ENCODE measurements around the gene RTTN.

GRCh38 chr18:70234667-70235459 is 29.4 kb upstream of the RTTN start:
- TF ChIP-seq POLR2AphosphoS5 (IDR thresholded peaks at IDR 0.05; ENCODE audit: insufficient read depth, low read depth, low read length) (no peak), CTCF (IDR thresholded peaks at IDR 0.05; ENCODE audit: extremely low read depth in 1 of 2, insufficient read depth in 1 of 2, low read depth in 1 of 2, low read length in 2 of 2) (no peak)
